Endothelial cell of umbilical vein (primary cell): Measurements from ENCODE around the gene L3MBTL3. TPM values are rescaled to one million over a fixed set of nuclear protein-coding genes. Genes with fewer than 3 reads are reported as not detected.

Experiments used
- BruUV-seq: library from RNA; stranded (reverse); fragments of 400-500 nt; replicated peaks from 2 replicates; lab custom pipeline; 2021; lab: Mats Ljungman, UMichigan
- CTCF ChIA-PET: fragments of 300-600, 350-600 bp; sonication (Branson Sonifier 250); formaldehyde crosslinking; loops from one replicate; lab custom pipeline; 2021; ENCODE audit warnings: antibody characterized with exemption, inconsistent platforms; lab: Charles Lee
- POLR2A ChIA-PET: fragments of 300-600, 350-600 bp; sonication (Branson Sonifier 250); formaldehyde crosslinking; loops from one replicate; lab custom pipeline; 2021; ENCODE audit warnings: antibody characterized with exemption, inconsistent platforms; lab: Charles Lee
- DNase-seq: peaks from one replicate; pipeline ENCODE4 v3.0.0-alpha.2; 2011; ENCODE audit warnings: low read depth, low spot score
- FAIRE-seq: peaks from 2 replicates; lab custom pipeline; 2011; peaks lifted over from hg19 to GRCh38; lab: Jason Lieb, UNC
- H2AFZ ChIP-seq: 2 replicates; pipeline ENCODE4 v1.6.0; 2012; ENCODE audit warnings: low read depth, low read length, control low read depth, inconsistent platforms
- H3K27ac ChIP-seq: 2 replicates; pipeline ENCODE4 v1.5.1; 2011; ENCODE audit warnings: low read depth, mild to moderate bottlenecking, control low read depth, low read length, moderate library complexity; ENCODE audit not compliant: insufficient read depth
- H3K27me3 ChIP-seq, 2 experiments: 2 replicates each; pipeline versions ENCODE4 v1.6.0 to v1.6.1; 2011; ENCODE audit warnings: low read length in 2 of 2, mixed read lengths in 1 of 2; ENCODE audit not compliant: control insufficient read depth in 2 of 2, insufficient read depth in 2 of 2
- H3K36me3 ChIP-seq, 2 experiments: 2 replicates in 1 of 2; 3 replicates in 1 of 2; pipeline ENCODE4 v1.5.1; 2011; ENCODE audit warnings: low read length in 2 of 2, mild to moderate bottlenecking in 1 of 2, moderate library complexity in 1 of 2; ENCODE audit not compliant: control insufficient read depth in 2 of 2, insufficient read depth in 2 of 2; ENCODE audit errors: extremely low read depth in 1 of 2
- H3K4me1 ChIP-seq: 3 replicates; pipeline ENCODE4 v1.5.1; 2011; ENCODE audit warnings: mild to moderate bottlenecking, low read length; ENCODE audit not compliant: control insufficient read depth, insufficient read depth; ENCODE audit errors: extremely low read depth
- H3K4me2 ChIP-seq: 2 replicates; pipeline ENCODE4 v1.6.1; 2011; ENCODE audit warnings: low read length, control low read depth, mixed read lengths; ENCODE audit not compliant: insufficient read depth
- H3K4me3 ChIP-seq, 3 experiments: fragments of 200-600 bp in 1 of 3; sonication (generic), shearing (Covaris generic) in 1 of 3; replicated peaks in 1 of 3; 2 replicates each; pipeline ENCODE4 v1.5.1; 2011 to 2016; ENCODE audit warnings: control low read depth in 3 of 3, low read length in 3 of 3, mild to moderate bottlenecking in 2 of 3, inconsistent platforms in 1 of 3, low read depth in 1 of 3, moderate library complexity in 1 of 3; ENCODE audit not compliant: insufficient read depth in 1 of 3
- H3K79me2 ChIP-seq: 2 replicates; pipeline ENCODE4 v1.6.0; 2012; ENCODE audit warnings: low read length, inconsistent platforms; ENCODE audit not compliant: control insufficient read depth, insufficient read depth
- H3K9ac ChIP-seq: replicated peaks from 2 replicates; pipeline ENCODE3; 2011; ENCODE audit warnings: low read length, control low read depth; ENCODE audit not compliant: insufficient read depth; ENCODE audit errors: extremely low read depth
- H3K9me1 ChIP-seq: replicated peaks from 3 replicates; pipeline ENCODE4 v1.6.0; 2011; ENCODE audit warnings: mild to moderate bottlenecking, low read length; ENCODE audit not compliant: control insufficient read depth, insufficient read depth; ENCODE audit errors: extremely low read depth
- H3K9me3 ChIP-seq: replicated peaks from 2 replicates; pipeline ENCODE4 v1.5.1; 2012; ENCODE audit warnings: low read length, inconsistent platforms; ENCODE audit not compliant: control insufficient read depth, insufficient read depth
- H4K20me1 ChIP-seq: replicated peaks from 2 replicates; pipeline ENCODE3; 2011; ENCODE audit warnings: mild to moderate bottlenecking, low read length; ENCODE audit not compliant: control insufficient read depth, insufficient read depth; ENCODE audit errors: extremely low read depth
- CTCF ChIP-seq, 2 donors: IDR thresholded peaks; 1 replicate in 1 of 2; 2 replicates in 1 of 2; pipeline ENCODE4 v1.5.1; 2011; ENCODE audit warnings: low read length in 2 of 2, mild to moderate bottlenecking in 2 of 2, moderate library complexity in 2 of 2, control low read depth in 1 of 2, inconsistent platforms in 1 of 2, low read depth in 1 of 2; ENCODE audit not compliant: insufficient read depth in 1 of 2; ENCODE audit errors: extremely low read depth in 1 of 2
- EZH2 ChIP-seq: IDR thresholded peaks from 2 replicates; pipeline ENCODE4 v1.6.1; 2012; ENCODE audit warnings: borderline replicate concordance, low read depth, mild to moderate bottlenecking, moderate library complexity, low read length, inconsistent platforms; ENCODE audit not compliant: severe bottlenecking
- FOS ChIP-seq: IDR thresholded peaks from 2 replicates; pipeline ENCODE4 v1.6.1; 2011; ENCODE audit warnings: mild to moderate bottlenecking, low read length, moderate library complexity, borderline replicate concordance; ENCODE audit not compliant: insufficient read depth
- GATA2 ChIP-seq: IDR thresholded peaks from 2 replicates; pipeline ENCODE4 v1.7.0; 2011; ENCODE audit warnings: low read depth, mild to moderate bottlenecking, moderate library complexity, mixed read lengths, low read length; ENCODE audit not compliant: insufficient read length, insufficient read depth
- JUN ChIP-seq: IDR thresholded peaks from 2 replicates; pipeline ENCODE4 v1.6.1; 2011; ENCODE audit warnings: borderline replicate concordance, low read depth; ENCODE audit not compliant: insufficient read length, insufficient read depth
- MAX ChIP-seq: IDR thresholded peaks from 2 replicates; pipeline ENCODE4 v1.6.1; 2011; ENCODE audit not compliant: insufficient read depth, insufficient read length
- MYC ChIP-seq: IDR thresholded peaks from one replicate; pipeline ENCODE4 v1.6.1; 2011; ENCODE audit warnings: mild to moderate bottlenecking, low read depth, low read length
- POLR2A ChIP-seq: IDR thresholded peaks from 2 replicates; pipeline ENCODE4 v1.6.1; 2012; ENCODE audit warnings: low read depth, mild to moderate bottlenecking, control low read depth, low read length
- POLR2AphosphoS5 ChIP-seq: IDR thresholded peaks from 2 replicates; pipeline ENCODE4 v1.6.1; 2012; ENCODE audit warnings: low read depth, mild to moderate bottlenecking, control low read depth, low read length, moderate library complexity; ENCODE audit not compliant: insufficient read depth
- dilution Hi-C: fragments of 300-500 bp; cut with MboI; formaldehyde crosslinking; loops from one replicate; pipeline ENCODE4 v1.15.0; 2019; ENCODE audit warnings: low sequenced_read_pairs; ENCODE audit not compliant: extremely low pct_ligation_motif_present
- intact Hi-C: fragments of 100-400 bp; cut with micrococcal nuclease; formaldehyde crosslinking; loops from one replicate; pipeline ENCODE4 v1.10.0; 2022
- polyA plus RNA-seq, 4 experiments: library from polyadenylated mRNA; depleted of rRNA in 3 of 4; stranded (reverse) in 3 of 4; unstranded in 1 of 4; fragments of >200 nt; gene quantifications; 2 replicates each; pipeline versions ENCODE4 v1.2.1 to v1.2.3, GENCODE V29; 2011 to 2012; ENCODE audit warnings: missing spikeins in 1 of 4
- total RNA-seq: library from RNA; stranded (reverse); gene quantifications from 2 replicates; pipeline ENCODE4 v1.2.3, GENCODE V29; 2021

L3MBTL3 gene
- total and polyA plus RNA-seq, 2 donors (not counting 3 experiments of a cell fraction or from before 2014, with no cell fraction given): 26.5 to 86.1 TPM

DNA sequence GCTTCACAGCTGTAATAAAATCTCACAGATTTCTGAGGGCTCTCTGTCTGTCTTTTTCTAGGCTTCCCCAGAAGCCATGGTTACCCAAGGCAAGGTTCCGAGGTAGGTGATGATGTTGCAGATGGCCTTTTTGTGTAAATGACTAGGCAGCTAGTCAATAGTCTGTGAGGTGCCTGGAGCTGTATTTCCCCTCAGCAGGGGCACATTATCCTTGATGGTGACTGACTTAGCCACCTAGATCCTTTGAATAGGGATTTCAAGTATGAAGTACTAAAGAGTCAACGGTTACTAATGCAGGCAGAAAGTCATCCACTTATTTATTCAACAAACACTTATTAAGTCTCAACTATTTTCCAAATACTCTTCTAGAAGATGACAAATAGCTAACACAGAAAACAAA, 49.3 kb upstream of the L3MBTL3 start:
- H3K36me3 ChIP-seq: no peaks in the 10 kb centered on the region
- TF ChIP-seq MAX (no peak), POLR2AphosphoS5 (no peak), EZH2 (no peak), FOS (no peak), GATA2 (no peak), CTCF (IDR thresholded peaks at IDR 0.05; ENCODE audit: extremely low read depth in 1 of 2, insufficient read depth in 1 of 2, low read depth in 1 of 2, low read length in 2 of 2) (no peak), MYC (no peak), JUN (no peak), POLR2A (no peak)
- ChIA-PET POLR2A (no interaction called here), CTCF (no interaction called here)
- intact Hi-C loops (no loop called here), dilution Hi-C loops (no loop called here)
- H3K9me1 ChIP-seq: no peaks in the 10 kb centered on the region
- peaks cover 4 to 19% of the 10 kb centered on the region in 2 experiments for H3K27me3 ChIP-seq
- DNase-seq (no peak), FAIRE-seq (no peak)
- no peaks in the 10 kb centered on the region for H3K79me2 ChIP-seq
- H4K20me1 ChIP-seq: no peaks in the 10 kb centered on the region
- BruUV-seq: no TSS peak
- no peaks in the 10 kb centered on the region for H3K9me3 ChIP-seq
- H3K4me2 ChIP-seq: no peak overlapping the region
- no peak overlapping the region for H3K4me3 ChIP-seq
- no peaks in the 10 kb centered on the region for H3K4me1 ChIP-seq
- no peak overlapping the region for H3K27ac ChIP-seq
- H2AFZ ChIP-seq: no peak overlapping the region
- H3K9ac ChIP-seq: no peak overlapping the region
